ENCODE measurements around the gene RING1. TPM values are rescaled to one million over a fixed set of nuclear protein-coding genes. Genes with fewer than 3 reads are reported as not detected.

Gene RING1
- total RNA-seq, 1 donor from 2014 or later = 43.8 TPM

DNA sequence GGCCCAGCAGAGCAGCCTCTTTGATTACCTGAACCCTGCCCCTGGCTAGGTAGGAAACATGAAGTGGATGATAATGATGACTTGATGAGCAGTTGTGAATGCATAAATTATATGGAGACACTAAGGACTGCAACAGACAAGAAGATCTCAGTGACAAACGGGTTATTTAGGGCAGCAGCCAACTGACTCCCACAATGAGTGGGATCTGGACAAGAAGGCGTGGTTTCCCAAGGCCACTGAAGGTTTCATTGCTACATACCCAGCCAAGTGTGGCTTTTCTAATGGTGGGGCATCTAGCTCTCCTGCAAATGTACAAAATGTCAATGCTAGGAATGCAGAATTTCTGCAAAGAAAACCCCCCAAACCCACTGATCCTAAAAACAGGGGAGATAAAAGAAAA is 29.4 kb downstream of the RING1 start:
- ATAC-seq (ENCODE audit: low read depth) (no peak), DNase-seq (no peak)
- H3K4me3 Mint-ChIP-seq = no peak overlapping the region
- CTCF ChIA-PET = no interaction called here
- intact Hi-C loops (cut with micrococcal nuclease) = no loop called here
- no peaks in the 10 kb centered on the region for H3K36me3 Mint-ChIP-seq (ENCODE audit: low read depth)
- peaks cover 3% of the 10 kb centered on the region for H3K4me1 Mint-ChIP-seq
- H3K27me3 Mint-ChIP-seq = peaks cover 25% of the 10 kb centered on the region
- no peak overlapping the region for H3K27ac Mint-ChIP-seq
- TF ChIP-seq, protein P1, sequence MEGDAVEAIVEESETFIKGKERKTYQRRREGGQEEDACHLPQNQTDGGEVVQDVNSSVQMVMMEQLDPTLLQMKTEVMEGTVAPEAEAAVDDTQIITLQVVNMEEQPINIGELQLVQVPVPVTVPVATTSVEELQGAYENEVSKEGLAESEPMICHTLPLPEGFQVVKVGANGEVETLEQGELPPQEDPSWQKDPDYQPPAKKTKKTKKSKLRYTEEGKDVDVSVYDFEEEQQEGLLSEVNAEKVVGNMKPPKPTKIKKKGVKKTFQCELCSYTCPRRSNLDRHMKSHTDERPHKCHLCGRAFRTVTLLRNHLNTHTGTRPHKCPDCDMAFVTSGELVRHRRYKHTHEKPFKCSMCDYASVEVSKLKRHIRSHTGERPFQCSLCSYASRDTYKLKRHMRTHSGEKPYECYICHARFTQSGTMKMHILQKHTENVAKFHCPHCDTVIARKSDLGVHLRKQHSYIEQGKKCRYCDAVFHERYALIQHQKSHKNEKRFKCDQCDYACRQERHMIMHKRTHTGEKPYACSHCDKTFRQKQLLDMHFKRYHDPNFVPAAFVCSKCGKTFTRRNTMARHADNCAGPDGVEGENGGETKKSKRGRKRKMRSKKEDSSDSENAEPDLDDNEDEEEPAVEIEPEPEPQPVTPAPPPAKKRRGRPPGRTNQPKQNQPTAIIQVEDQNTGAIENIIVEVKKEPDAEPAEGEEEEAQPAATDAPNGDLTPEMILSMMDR (IDR thresholded peaks at IDR 0.05) = no peak
- no peaks in the 10 kb centered on the region for H3K9me3 Mint-ChIP-seq
- POLR2A ChIA-PET = interaction anchor here (0.6 to 2.2 kb wide), 2 partner anchors 11 to 1040 kb away, joined by 3 to 8 read pairs; no protein-coding TSS in a partner anchor

DNA sequence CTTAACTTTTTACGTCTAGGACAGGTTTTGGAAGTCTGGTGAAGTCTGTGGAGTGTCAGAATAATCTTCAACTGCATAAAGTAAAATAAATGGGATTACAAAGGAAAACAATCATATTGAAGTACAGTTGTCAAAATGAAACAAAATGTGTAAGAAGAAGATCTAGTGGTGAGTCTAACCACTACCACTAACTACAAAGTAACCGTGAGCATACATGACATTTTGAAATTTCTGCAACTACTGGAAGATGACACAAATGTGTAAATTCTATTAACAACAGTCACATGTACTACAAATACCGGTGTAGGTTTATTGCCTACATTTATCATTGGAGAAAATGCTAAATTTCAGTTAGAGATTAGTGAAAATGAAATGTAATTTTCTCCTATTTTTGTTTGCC is 33.7 kb downstream of the RING1 start:
- ATAC-seq (ENCODE audit: low read depth) = no peak
- POLR2A ChIA-PET = no interaction called here
- no peak for DNase-seq

DNA sequence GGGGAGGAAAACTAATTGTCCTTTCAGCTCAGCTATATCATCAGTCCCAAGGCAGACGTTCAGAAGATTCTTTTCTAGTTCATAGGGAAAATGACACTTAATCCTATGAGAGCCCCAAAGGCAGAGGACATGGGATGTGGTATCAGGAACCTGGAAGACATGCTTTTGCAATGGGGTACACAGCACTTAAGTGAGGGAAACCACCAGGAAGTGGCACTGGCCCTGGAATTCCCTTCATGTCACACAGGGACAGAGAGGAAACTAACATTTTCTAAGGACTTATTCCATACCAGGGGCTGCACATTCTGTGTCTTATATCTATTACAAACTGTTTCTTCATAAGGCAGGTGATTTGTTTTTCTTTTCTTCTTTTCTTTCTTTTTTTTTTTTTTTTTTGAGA is 35.2 kb downstream of the RING1 start:
- Mint-ChIP-seq H3K27me3 (peaks cover 4% of the 10 kb centered on the region), H3K9me3 (no peaks in the 10 kb centered on the region), H3K4me1 (peaks cover 10% of the 10 kb centered on the region), H3K27ac (no peak overlapping the region), H3K36me3 (ENCODE audit: low read depth) (no peaks in the 10 kb centered on the region), H3K4me3 (no peak overlapping the region)
- no peak for DNase-seq
- no peak for ATAC-seq (ENCODE audit: low read depth)
- intact Hi-C loops (cut with micrococcal nuclease) = no loop called here
- TF ChIP-seq, protein P1 (IDR thresholded peaks at IDR 0.05) = no peak
- POLR2A ChIA-PET = no interaction called here
- CTCF ChIA-PET = no interaction called here

More for the DNA sequence above, 33.7 kb downstream of the RING1 start:
- CTCF ChIA-PET = no interaction called here
- no peaks in the 10 kb centered on the region for H3K36me3 Mint-ChIP-seq (ENCODE audit: low read depth)
- peaks cover 3% of the 10 kb centered on the region for H3K4me1 Mint-ChIP-seq
- intact Hi-C loops (cut with micrococcal nuclease) = no loop called here
- no peaks in the 10 kb centered on the region for H3K9me3 Mint-ChIP-seq
- H3K27ac Mint-ChIP-seq = no peak overlapping the region
- no peak overlapping the region for H3K4me3 Mint-ChIP-seq
- peaks cover 6% of the 10 kb centered on the region for H3K27me3 Mint-ChIP-seq
- TF ChIP-seq, protein P1 (IDR thresholded peaks at IDR 0.05) = no peak

DNA sequence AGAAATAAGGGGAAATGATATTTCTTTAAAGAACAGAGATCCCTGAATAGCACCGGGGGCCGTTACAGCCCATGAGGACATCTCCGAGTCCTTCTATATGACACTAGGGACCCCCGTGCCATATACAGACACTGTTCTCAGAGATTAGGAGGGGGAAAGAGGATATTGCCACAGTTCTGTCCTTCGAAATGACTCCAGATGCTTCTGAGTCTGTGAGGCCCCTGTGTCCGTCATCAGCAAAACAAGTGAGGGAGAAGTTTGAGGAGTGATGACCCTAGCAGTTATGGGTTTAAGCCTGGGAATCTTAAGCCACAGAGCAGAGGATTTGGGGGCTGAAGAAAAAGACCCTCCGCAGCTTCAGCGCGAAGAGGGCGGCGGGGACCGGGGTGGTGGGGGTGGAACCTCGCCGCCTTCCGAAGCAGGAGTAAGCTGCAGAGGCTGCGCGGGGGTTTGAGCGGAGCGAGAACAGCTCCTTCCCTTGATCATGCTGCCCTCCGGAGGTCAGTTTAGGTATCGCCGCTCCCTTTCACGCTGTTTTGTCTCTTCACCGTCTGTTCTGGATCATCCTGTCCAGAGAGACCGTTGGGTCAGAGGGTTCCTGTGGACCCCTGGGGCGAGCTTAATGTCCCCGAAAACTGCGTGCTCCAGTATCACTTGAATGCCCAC is 39.8 kb downstream of the RING1 start:
- H3K36me3 Mint-ChIP-seq (ENCODE audit: low read depth) = peaks cover 24% of the 10 kb centered on the region
- H3K4me1 Mint-ChIP-seq = peaks cover 28% of the 10 kb centered on the region
- ChIA-PET CTCF (interaction anchor here (0.6 to 2.5 kb wide), 33 partner anchors 10 to 354 kb away, joined by 3 to 29 read pairs (median 4); partner anchors contain the start of genes B3GALT4, HSD17B8, RING1 and RPS18), POLR2A (interaction anchor here (0.6 to 5.5 kb wide), 29 partner anchors 9 to 362 kb away, joined by 3 to 55 read pairs (median 8); partner anchors contain the start of genes B3GALT4, HLA-DPA1, HLA-DPB1 and HSD17B8)
- ATAC-seq (ENCODE audit: low read depth) (peak; percentile 48), DNase-seq (peak; percentile 86)
- intact Hi-C loops (cut with micrococcal nuclease) = loop anchor here (1.0 to 2.0 kb wide), 8 partner anchors 41 to 363 kb away; partner anchors contain the start of genes PFDN6 and WDR46
- peak overlapping the region; percentile 91 for H3K27ac Mint-ChIP-seq
- H3K9me3 Mint-ChIP-seq = no peaks in the 10 kb centered on the region
- H3K27me3 Mint-ChIP-seq = peaks cover 2% of the 10 kb centered on the region
- peak overlapping the region; percentile 91 for H3K4me3 Mint-ChIP-seq
- TF ChIP-seq, protein P1 (IDR thresholded peaks at IDR 0.05) = peak; percentile 53

DNA sequence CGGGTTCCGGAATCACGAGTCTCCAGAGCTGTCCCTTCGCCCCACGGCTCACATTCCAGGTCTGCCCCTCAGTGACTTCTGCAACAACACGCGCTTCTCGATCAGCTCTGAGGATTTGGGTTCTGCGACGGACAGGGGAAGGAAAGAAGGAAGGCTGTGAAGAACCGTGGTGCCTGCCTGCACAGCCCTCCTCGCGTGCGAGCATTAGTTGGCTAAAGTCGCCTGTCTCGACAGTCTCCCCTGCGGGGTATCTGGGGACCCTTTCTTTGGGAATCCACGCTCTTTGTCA is 40.3 kb downstream of the RING1 start:
- H3K27ac Mint-ChIP-seq = peak overlapping the region; percentile 91
- peak overlapping the region; percentile 91 for H3K4me3 Mint-ChIP-seq
- peak; percentile 4 for ATAC-seq (ENCODE audit: low read depth)
- H3K27me3 Mint-ChIP-seq = no peaks in the 10 kb centered on the region
- H3K36me3 Mint-ChIP-seq (ENCODE audit: low read depth) = peaks cover 24% of the 10 kb centered on the region
- POLR2A ChIA-PET = interaction anchor here (0.6 to 5.5 kb wide), 27 partner anchors 10 to 1059 kb away, joined by 3 to 55 read pairs (median 10); partner anchors contain the start of genes B3GALT4, HLA-DPA1, HLA-DPB1 and HSD17B8
- TF ChIP-seq, protein P1 (IDR thresholded peaks at IDR 0.05) = no peak
- CTCF ChIA-PET = interaction anchor here (0.8 to 2.5 kb wide), 30 partner anchors 20 to 354 kb away, joined by 3 to 29 read pairs (median 5); partner anchors contain the start of genes B3GALT4, RING1, RPS18 and VPS52
- peaks cover 28% of the 10 kb centered on the region for H3K4me1 Mint-ChIP-seq
- DNase-seq = no peak
- H3K9me3 Mint-ChIP-seq = no peaks in the 10 kb centered on the region
- intact Hi-C loops (cut with micrococcal nuclease) = loop anchor here (1.0 to 2.0 kb wide), 8 partner anchors 40 to 364 kb away; partner anchors contain the start of genes PFDN6 and WDR46
